IMR-90 (cell line): ENCODE measurements around the gene PPY. TPM values are rescaled to one million over a fixed set of nuclear protein-coding genes. Genes with fewer than 3 reads are reported as not detected.
A peak's percentile ranks its signal among the peaks of the same experiment; 100 is the strongest.

Source experiments
- ATAC-seq: fragments of 200-7000 bp; cut with Tn5 transposase; 2 replicates; pipeline ENCODE4 v1.9.1; 2020; ENCODE audit warnings: low read depth, mild to moderate bottlenecking, moderate library complexity
- BruUV-seq: library from RNA; stranded (reverse); fragments of 400-500 nt; replicated peaks from 2 replicates; lab custom pipeline; 2021; lab: Mats Ljungman, UMichigan
- CTCF ChIA-PET: fragments of 300-600 bp; formaldehyde crosslinking; extraction: SDS; loops from one replicate; lab custom pipeline; 2021; ENCODE audit warnings: antibody characterized with exemption; lab: Yijun Ruan, JAX
- POLR2A ChIA-PET: fragments of 300-600 bp; sonication (Branson Sonifier 250); formaldehyde crosslinking; loops from one replicate; lab custom pipeline; 2022; ENCODE audit warnings: antibody characterized with exemption; ENCODE audit not compliant: unreplicated experiment; lab: Charles Lee
- DNase-seq: peaks from one replicate; pipeline ENCODE4 v3.0.0; 2013
- H2AFZ ChIP-seq: replicated peaks from 2 replicates; pipeline ENCODE3; 2013; ENCODE audit warnings: low read length, mild to moderate bottlenecking; ENCODE audit not compliant: poor library complexity
- H2AK5ac ChIP-seq: 2 replicates; pipeline ENCODE4 v1.6.1; 2013; ENCODE audit warnings: low read depth, low read length, inconsistent platforms
- H2AK9ac ChIP-seq: replicated peaks from 2 replicates; pipeline ENCODE3; 2013; ENCODE audit warnings: mild to moderate bottlenecking, low read depth, low read length, moderate library complexity; ENCODE audit not compliant: poor library complexity
- H2BK120ac ChIP-seq: 2 replicates; pipeline ENCODE4 v1.6.1; 2013; ENCODE audit warnings: low read depth, low read length, inconsistent platforms
- H2BK15ac ChIP-seq: 3 replicates; pipeline ENCODE4 v1.6.1; 2013; ENCODE audit warnings: low read depth, low read length, inconsistent platforms
- H2BK20ac ChIP-seq: 2 replicates; pipeline ENCODE4 v1.6.1; 2013; ENCODE audit warnings: low read depth, mild to moderate bottlenecking, inconsistent platforms, low read length, moderate library complexity
- H2BK5ac ChIP-seq: 2 replicates; pipeline ENCODE4 v1.6.1; 2013; ENCODE audit warnings: mild to moderate bottlenecking, low read depth, low read length, inconsistent platforms; ENCODE audit not compliant: poor library complexity, severe bottlenecking
- H3K14ac ChIP-seq: replicated peaks from 2 replicates; pipeline ENCODE4 v1.6.1; 2013; ENCODE audit warnings: low read depth, low read length, inconsistent platforms
- H3K18ac ChIP-seq: 2 replicates; pipeline ENCODE4 v1.6.1; 2013; ENCODE audit warnings: low read depth, low read length, control low read depth
- H3K23ac ChIP-seq: 2 replicates; pipeline ENCODE4 v1.6.1; 2013; ENCODE audit warnings: low read depth, low read length, inconsistent platforms
- H3K27ac ChIP-seq: 2 replicates; pipeline ENCODE4 v1.5.1; 2013; ENCODE audit warnings: mild to moderate bottlenecking, control low read depth, low read length; ENCODE audit not compliant: insufficient read depth
- H3K27me3 ChIP-seq: 2 replicates; pipeline ENCODE4 v1.6.1; 2013; ENCODE audit warnings: low read length; ENCODE audit not compliant: control insufficient read depth, insufficient read depth
- H3K36me3 ChIP-seq: 2 replicates; pipeline ENCODE4 v1.6.1; 2013; ENCODE audit warnings: low read length, mixed read lengths; ENCODE audit not compliant: control insufficient read depth, insufficient read depth
- H3K4ac ChIP-seq: 2 replicates; pipeline ENCODE4 v1.6.1; 2013; ENCODE audit warnings: low read depth, low read length, inconsistent platforms
- H3K4me1 ChIP-seq: 2 replicates; pipeline ENCODE4 v1.6.1; 2013; ENCODE audit warnings: low read length, mixed read lengths; ENCODE audit not compliant: control insufficient read depth, insufficient read depth
- H3K4me2 ChIP-seq: 2 replicates; pipeline ENCODE4 v1.6.1; 2013; ENCODE audit warnings: low read depth, mild to moderate bottlenecking, control low read depth, low read length, moderate library complexity
- H3K4me3 ChIP-seq: 2 replicates; pipeline ENCODE4 v1.5.1; 2013; ENCODE audit warnings: low read depth, mild to moderate bottlenecking, control low read depth, low read length, moderate library complexity; ENCODE audit not compliant: insufficient read depth
- H3K56ac ChIP-seq: 2 replicates; pipeline ENCODE4 v1.6.1; 2013; ENCODE audit warnings: low read length, inconsistent platforms; ENCODE audit not compliant: insufficient read depth; ENCODE audit errors: extremely low read depth
- H3K79me1 ChIP-seq, 2 experiments: 2 replicates each; pipeline ENCODE4 v1.6.1; 2013; ENCODE audit warnings: low read length in 2 of 2, inconsistent platforms in 1 of 2, low read depth in 1 of 2
- H3K9ac ChIP-seq: 2 replicates; pipeline ENCODE4 v1.6.1; 2013; ENCODE audit warnings: low read depth, low read length, control low read depth
- H3K9me1 ChIP-seq: 2 replicates; pipeline ENCODE4 v1.6.1; 2013; ENCODE audit warnings: low read length, inconsistent platforms; ENCODE audit not compliant: insufficient read depth
- H3K9me3 ChIP-seq: 2 replicates; pipeline ENCODE4 v1.6.1; 2013; ENCODE audit warnings: low read length; ENCODE audit not compliant: control insufficient read depth, insufficient read depth
- H4K20me1 ChIP-seq: 2 replicates; pipeline ENCODE4 v1.6.1; 2013; ENCODE audit warnings: low read length, inconsistent platforms; ENCODE audit not compliant: insufficient read depth
- H4K5ac ChIP-seq: 2 replicates; pipeline ENCODE4 v1.6.1; 2013; ENCODE audit warnings: mild to moderate bottlenecking, low read depth, low read length, control low read depth
- H4K8ac ChIP-seq, 2 experiments: 2 replicates each; pipeline ENCODE4 v1.6.1; 2013; ENCODE audit warnings: low read depth in 2 of 2, low read length in 2 of 2, control low read depth in 1 of 2, inconsistent platforms in 1 of 2
- H4K91ac ChIP-seq: 2 replicates; pipeline ENCODE4 v1.6.1; 2013; ENCODE audit warnings: low read depth, low read length, inconsistent platforms; ENCODE audit not compliant: insufficient read depth
- BHLHE40 ChIP-seq: fragments of 150-350 bp; IDR thresholded peaks from 2 replicates; pipeline ENCODE4 v1.6.1; 2016; ENCODE audit warnings: mild to moderate bottlenecking, low read depth, low read length
- CHD1 ChIP-seq: IDR thresholded peaks from 2 replicates; pipeline ENCODE4 v1.6.1; 2012; ENCODE audit warnings: low read depth, low read length, improper control_type of control experiment
- FOS ChIP-seq: fragments of 150-350 bp; IDR thresholded peaks from 2 replicates; pipeline ENCODE4 v1.6.1; 2016; ENCODE audit warnings: low read depth, low read length
- MAFK ChIP-seq: IDR thresholded peaks from 2 replicates; pipeline ENCODE4 v1.6.1; 2012; ENCODE audit warnings: low read depth, low read length, improper control_type of control experiment
- MAZ ChIP-seq: IDR thresholded peaks from 2 replicates; pipeline ENCODE4 v1.6.1; 2012; ENCODE audit warnings: low read depth, mild to moderate bottlenecking, low read length, improper control_type of control experiment, moderate library complexity, borderline replicate concordance
- MXI1 ChIP-seq: IDR thresholded peaks from 2 replicates; pipeline ENCODE4 v1.6.1; 2012; ENCODE audit warnings: low read depth, mild to moderate bottlenecking, low read length, moderate library complexity, borderline replicate concordance
- NFE2L2 ChIP-seq: fragments of 150-350 bp; IDR thresholded peaks from 2 replicates; pipeline ENCODE4 v1.6.1; 2016; ENCODE audit warnings: low read depth, mild to moderate bottlenecking, low read length
- POLR2A ChIP-seq: IDR thresholded peaks from 2 replicates; pipeline ENCODE4 v1.6.1; 2012; ENCODE audit warnings: mild to moderate bottlenecking, low read depth, low read length
- RAD21 ChIP-seq: IDR thresholded peaks from 2 replicates; pipeline ENCODE4 v1.6.1; 2012; ENCODE audit warnings: low read length, improper control_type of control experiment
- RCOR1 ChIP-seq: IDR thresholded peaks from 2 replicates; pipeline ENCODE4 v1.6.1; 2012; ENCODE audit warnings: mild to moderate bottlenecking, low read length, improper control_type of control experiment; ENCODE audit not compliant: insufficient replicate concordance
- RFX5 ChIP-seq: IDR thresholded peaks from 2 replicates; pipeline ENCODE4 v1.8.0; 2012; ENCODE audit warnings: low read depth, mild to moderate bottlenecking, low read length, moderate library complexity
- SMC3 ChIP-seq: fragments of 150-350 bp; IDR thresholded peaks from 2 replicates; pipeline ENCODE4 v1.6.1; 2016; ENCODE audit warnings: low read depth, mild to moderate bottlenecking, antibody characterized with exemption, low read length, moderate library complexity
- WGBS, 2 experiments: methylation state at CpG; one replicate each; pipeline versions ENCODE4 v1.1.5 to v1.1.7; 2013; ENCODE audit warnings: missing lambda C conversion rate in 2 of 2; ENCODE audit not compliant: insufficient read length in 1 of 2; ENCODE audit errors: extremely low coverage in 2 of 2; 5-methylcytosine and 5-hydroxymethylcytosine counted together
- dilution Hi-C: fragments of 300-500 bp; cut with HindIII; formaldehyde crosslinking; loops from one replicate; pipeline ENCODE4 v1.14.3; 2018; ENCODE audit warnings: low sequenced_read_pairs; ENCODE audit not compliant: unreplicated experiment
- in situ Hi-C: fragments of 300-500 bp; cut with MboI; formaldehyde crosslinking; loops from 3 replicates; pipeline ENCODE4 v1.14.3; 2019; ENCODE audit warnings: low sequenced_read_pairs, inconsistent platforms, mixed read lengths
- intact Hi-C: fragments of 100-400 bp; cut with micrococcal nuclease; formaldehyde crosslinking; loops from 2 replicates; pipeline ENCODE4 v1.10.0; 2022
- polyA plus RNA-seq, 3 experiments: library from polyadenylated mRNA; depleted of rRNA; stranded (reverse); fragments of >200 nt; gene quantifications; 2 replicates each; pipeline ENCODE4 v1.2.3, GENCODE V29; 2012; ENCODE audit warnings: low replicate concordance in 1 of 3
- total RNA-seq: library from RNA; depleted of rRNA; stranded (reverse); fragments of >200 nt; gene quantifications from 2 replicates; pipeline ENCODE4 v1.2.3, GENCODE V29; 2012
- TF ChIP-seq, protein P1 (sequence below): fragments of 150-350 bp; IDR thresholded peaks from 2 replicates; pipeline ENCODE4 v1.6.1; 2017; ENCODE audit warnings: mild to moderate bottlenecking, antibody characterized with exemption, low read length, low read depth
- TF ChIP-seq, protein P2 (sequence below): conservative IDR thresholded peaks from 2 replicates; pipeline ENCODE4 v1.5.1; 2012; ENCODE audit warnings: mild to moderate bottlenecking, low read depth, low read length, improper control_type of control experiment
- TF ChIP-seq, protein P3 (sequence below): fragments of 150-350 bp; IDR thresholded peaks from 2 replicates; pipeline ENCODE4 v1.6.1; 2016; ENCODE audit warnings: low read depth, mild to moderate bottlenecking, low read length, moderate library complexity, borderline replicate concordance

PPY gene
- total and polyA plus RNA-seq, 2 of the 4 experiments (the other 2 are of a cell fraction), result not detected

DNA sequence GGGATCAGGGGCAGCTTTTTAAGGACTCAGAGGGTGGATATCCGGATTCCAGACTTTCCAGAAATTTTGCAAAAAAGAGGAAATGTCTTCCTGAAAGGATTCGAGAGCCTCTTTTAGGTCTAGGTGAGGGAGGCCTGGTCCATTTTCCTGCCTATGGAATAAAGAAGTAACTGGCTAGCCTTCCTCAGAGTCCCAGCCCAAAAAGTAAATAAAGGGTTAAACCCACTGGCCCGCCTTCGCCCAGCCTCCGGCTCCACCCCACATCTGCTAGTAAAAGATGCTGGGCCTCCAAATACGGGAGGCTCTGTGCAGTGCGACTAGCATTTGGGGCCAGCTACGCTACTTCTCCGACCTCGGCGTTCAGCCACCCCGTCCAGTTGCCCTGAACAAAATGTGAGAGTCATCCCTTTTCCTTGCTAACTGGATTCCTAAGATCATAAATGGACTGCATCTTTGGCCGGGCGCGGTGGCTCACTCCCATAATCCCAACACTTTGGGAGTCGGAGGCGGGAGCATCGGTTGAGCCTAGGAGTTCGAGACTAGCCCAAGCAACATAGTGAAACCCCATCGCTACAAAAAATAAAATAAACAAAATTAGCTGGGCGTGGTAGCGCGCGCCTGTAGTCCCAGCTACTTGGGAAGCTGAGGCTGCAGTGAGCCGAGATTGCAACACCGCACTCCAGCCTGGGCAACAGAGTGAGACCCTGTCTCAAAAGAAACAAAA, 34.1 kb downstream of the PPY start:
- no peak overlapping the region for H3K4ac ChIP-seq
- no peak overlapping the region for H3K56ac ChIP-seq
- H3K18ac ChIP-seq, result no peak overlapping the region
- peaks cover 8% of the 10 kb centered on the region for H4K20me1 ChIP-seq
- no peaks in the 10 kb centered on the region for H3K79me1 ChIP-seq
- no peaks in the 10 kb centered on the region for H3K36me3 ChIP-seq
- H3K27me3 ChIP-seq, result peaks cover 20% of the 10 kb centered on the region
- intact Hi-C loops (no loop called here), dilution Hi-C loops (no loop called here), in situ Hi-C loops (no loop called here)
- no peak overlapping the region for H2AK9ac ChIP-seq
- CTCF ChIA-PET, result interaction anchor here (1.2 kb wide), 1 partner anchor 36 kb away, joined by 4 read pairs; no protein-coding TSS in a partner anchor
- peak overlapping the region; percentile 95 for H2AFZ ChIP-seq
- peak; percentile 65 for DNase-seq
- no peaks in the 10 kb centered on the region for H3K9me3 ChIP-seq
- H4K5ac ChIP-seq, result no peak overlapping the region
- 12% methylated on average over 15 of the region's 26 CpGs; no CpG with 5 or more reads in 1 of the 2 experiments for WGBS, 2 experiments
- no peak overlapping the region; a peak in 2 of 4 replicates for H4K8ac ChIP-seq
- H2AK5ac ChIP-seq, result no peak overlapping the region
- POLR2A ChIA-PET, result no interaction called here
- H2BK120ac ChIP-seq, result no peak overlapping the region
- H3K9ac ChIP-seq, result no peak overlapping the region
- no peak overlapping the region for H3K27ac ChIP-seq
- 0 out of 2 replicates have a peak, but pooled peaks cover 4% of the 10 kb centered on the region for H3K9me1 ChIP-seq
- no peak overlapping the region for H2BK15ac ChIP-seq
- H3K4me2 ChIP-seq, result peak overlapping the region; percentile 98
- H3K23ac ChIP-seq, result no peak overlapping the region
- no peak overlapping the region for H4K91ac ChIP-seq
- no TSS peak for BruUV-seq
- no peak overlapping the region for H2BK5ac ChIP-seq
- H3K4me1 ChIP-seq, result peaks cover 6% of the 10 kb centered on the region
- peak; percentile 83 for ATAC-seq
- H3K4me3 ChIP-seq, result peak overlapping the region; percentile 57
- no peak overlapping the region for H2BK20ac ChIP-seq
- H3K14ac ChIP-seq, result no peak overlapping the region
- TF ChIP-seq MXI1 (no peak), SMC3 (no peak), RFX5 (no peak), RAD21 (no peak), NFE2L2 (no peak), RCOR1 (no peak), POLR2A (no peak), MAZ (no peak), MAFK (no peak), CHD1 (no peak), FOS (no peak), BHLHE40 (no peak)
- TF ChIP-seq, protein P1, sequence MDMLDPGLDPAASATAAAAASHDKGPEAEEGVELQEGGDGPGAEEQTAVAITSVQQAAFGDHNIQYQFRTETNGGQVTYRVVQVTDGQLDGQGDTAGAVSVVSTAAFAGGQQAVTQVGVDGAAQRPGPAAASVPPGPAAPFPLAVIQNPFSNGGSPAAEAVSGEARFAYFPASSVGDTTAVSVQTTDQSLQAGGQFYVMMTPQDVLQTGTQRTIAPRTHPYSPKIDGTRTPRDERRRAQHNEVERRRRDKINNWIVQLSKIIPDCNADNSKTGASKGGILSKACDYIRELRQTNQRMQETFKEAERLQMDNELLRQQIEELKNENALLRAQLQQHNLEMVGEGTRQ, result no peak
- TF ChIP-seq, protein P2, sequence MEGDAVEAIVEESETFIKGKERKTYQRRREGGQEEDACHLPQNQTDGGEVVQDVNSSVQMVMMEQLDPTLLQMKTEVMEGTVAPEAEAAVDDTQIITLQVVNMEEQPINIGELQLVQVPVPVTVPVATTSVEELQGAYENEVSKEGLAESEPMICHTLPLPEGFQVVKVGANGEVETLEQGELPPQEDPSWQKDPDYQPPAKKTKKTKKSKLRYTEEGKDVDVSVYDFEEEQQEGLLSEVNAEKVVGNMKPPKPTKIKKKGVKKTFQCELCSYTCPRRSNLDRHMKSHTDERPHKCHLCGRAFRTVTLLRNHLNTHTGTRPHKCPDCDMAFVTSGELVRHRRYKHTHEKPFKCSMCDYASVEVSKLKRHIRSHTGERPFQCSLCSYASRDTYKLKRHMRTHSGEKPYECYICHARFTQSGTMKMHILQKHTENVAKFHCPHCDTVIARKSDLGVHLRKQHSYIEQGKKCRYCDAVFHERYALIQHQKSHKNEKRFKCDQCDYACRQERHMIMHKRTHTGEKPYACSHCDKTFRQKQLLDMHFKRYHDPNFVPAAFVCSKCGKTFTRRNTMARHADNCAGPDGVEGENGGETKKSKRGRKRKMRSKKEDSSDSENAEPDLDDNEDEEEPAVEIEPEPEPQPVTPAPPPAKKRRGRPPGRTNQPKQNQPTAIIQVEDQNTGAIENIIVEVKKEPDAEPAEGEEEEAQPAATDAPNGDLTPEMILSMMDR, result no peak
- TF ChIP-seq, protein P3, sequence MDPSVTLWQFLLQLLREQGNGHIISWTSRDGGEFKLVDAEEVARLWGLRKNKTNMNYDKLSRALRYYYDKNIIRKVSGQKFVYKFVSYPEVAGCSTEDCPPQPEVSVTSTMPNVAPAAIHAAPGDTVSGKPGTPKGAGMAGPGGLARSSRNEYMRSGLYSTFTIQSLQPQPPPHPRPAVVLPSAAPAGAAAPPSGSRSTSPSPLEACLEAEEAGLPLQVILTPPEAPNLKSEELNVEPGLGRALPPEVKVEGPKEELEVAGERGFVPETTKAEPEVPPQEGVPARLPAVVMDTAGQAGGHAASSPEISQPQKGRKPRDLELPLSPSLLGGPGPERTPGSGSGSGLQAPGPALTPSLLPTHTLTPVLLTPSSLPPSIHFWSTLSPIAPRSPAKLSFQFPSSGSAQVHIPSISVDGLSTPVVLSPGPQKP, result no peak
